BJ (cell line): ENCODE results near the gene HECTD3. TPM values are rescaled to one million over a fixed set of nuclear protein-coding genes. Genes with fewer than 3 reads are reported as not detected.

Experiments
- CTCF ChIA-PET: fragments of 350-600 bp; formaldehyde crosslinking; extraction: SDS; loops from one replicate; lab custom pipeline; 2021; ENCODE audit warnings: antibody characterized with exemption, inconsistent platforms; lab: Yijun Ruan, JAX
- POLR2A ChIA-PET: fragments of 300-600 bp; sonication (Branson Sonifier 250); formaldehyde crosslinking; extraction: SDS; loops from one replicate; lab custom pipeline; 2021; ENCODE audit warnings: antibody characterized with exemption; lab: Charles Lee
- DNase-seq: peaks from one replicate; pipeline ENCODE4 v3.0.0-alpha.2; 2011; ENCODE audit warnings: low read depth
- H3K27me3 ChIP-seq: 2 replicates; pipeline ENCODE4 v1.6.0; 2011; ENCODE audit warnings: low read length; ENCODE audit not compliant: control insufficient read depth, insufficient read depth
- H3K36me3 ChIP-seq: 2 replicates; pipeline ENCODE4 v1.5.1; 2011; ENCODE audit warnings: low read length; ENCODE audit not compliant: control insufficient read depth, insufficient read depth
- H3K4me3 ChIP-seq: 2 replicates; pipeline ENCODE4 v1.5.1; 2011; ENCODE audit warnings: low read depth, mild to moderate bottlenecking, control low read depth, low read length
- polyA plus RNA-seq: library from polyadenylated mRNA; depleted of rRNA; stranded (reverse); fragments of >200 nt; gene quantifications from 2 replicates; pipeline ENCODE4 v1.2.3, GENCODE V29; 2011
- TF ChIP-seq, protein P1 (sequence below): IDR thresholded peaks from 2 replicates; pipeline ENCODE4 v1.5.1; 2011; ENCODE audit warnings: low read depth, mild to moderate bottlenecking, control low read depth, inconsistent platforms, low read length, moderate library complexity; ENCODE audit not compliant: insufficient read depth

HECTD3 gene
- polyA plus RNA-seq, 1 experiment: 36.7 TPM

DNA sequence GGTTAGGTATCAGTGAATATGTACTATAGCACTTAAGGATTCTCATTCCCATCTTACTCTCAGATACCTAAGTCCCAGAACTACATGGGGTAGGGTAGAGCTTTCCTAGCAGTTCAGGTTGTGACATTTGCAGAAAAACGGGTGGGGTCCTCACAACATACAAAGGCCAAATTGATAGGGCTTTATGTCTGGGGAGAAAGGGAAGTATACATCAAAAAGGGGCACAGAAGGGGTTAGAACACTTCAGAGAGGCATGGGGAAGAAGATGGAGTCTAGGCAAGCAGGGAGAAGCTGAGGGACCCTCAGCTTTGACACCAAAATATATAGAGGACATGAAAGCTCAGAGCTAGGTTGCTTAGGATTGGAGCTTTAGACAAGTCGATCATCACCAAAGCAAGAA lies 4.6 kb upstream of the HECTD3 start:
- H3K36me3 ChIP-seq: peaks cover 5% of the 10 kb centered on the region
- no peak overlapping the region for H3K4me3 ChIP-seq
- no peaks in the 10 kb centered on the region for H3K27me3 ChIP-seq
- DNase-seq: no peak
- ChIA-PET CTCF (interaction anchor here (0.7 to 7.0 kb wide), 6 partner anchors 42 to 478 kb away, joined by 3 to 181 read pairs (median 3); partner anchors contain the start of gene TESK2), POLR2A (no interaction called here)
- TF ChIP-seq, protein P1, sequence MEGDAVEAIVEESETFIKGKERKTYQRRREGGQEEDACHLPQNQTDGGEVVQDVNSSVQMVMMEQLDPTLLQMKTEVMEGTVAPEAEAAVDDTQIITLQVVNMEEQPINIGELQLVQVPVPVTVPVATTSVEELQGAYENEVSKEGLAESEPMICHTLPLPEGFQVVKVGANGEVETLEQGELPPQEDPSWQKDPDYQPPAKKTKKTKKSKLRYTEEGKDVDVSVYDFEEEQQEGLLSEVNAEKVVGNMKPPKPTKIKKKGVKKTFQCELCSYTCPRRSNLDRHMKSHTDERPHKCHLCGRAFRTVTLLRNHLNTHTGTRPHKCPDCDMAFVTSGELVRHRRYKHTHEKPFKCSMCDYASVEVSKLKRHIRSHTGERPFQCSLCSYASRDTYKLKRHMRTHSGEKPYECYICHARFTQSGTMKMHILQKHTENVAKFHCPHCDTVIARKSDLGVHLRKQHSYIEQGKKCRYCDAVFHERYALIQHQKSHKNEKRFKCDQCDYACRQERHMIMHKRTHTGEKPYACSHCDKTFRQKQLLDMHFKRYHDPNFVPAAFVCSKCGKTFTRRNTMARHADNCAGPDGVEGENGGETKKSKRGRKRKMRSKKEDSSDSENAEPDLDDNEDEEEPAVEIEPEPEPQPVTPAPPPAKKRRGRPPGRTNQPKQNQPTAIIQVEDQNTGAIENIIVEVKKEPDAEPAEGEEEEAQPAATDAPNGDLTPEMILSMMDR: no peak

DNA sequence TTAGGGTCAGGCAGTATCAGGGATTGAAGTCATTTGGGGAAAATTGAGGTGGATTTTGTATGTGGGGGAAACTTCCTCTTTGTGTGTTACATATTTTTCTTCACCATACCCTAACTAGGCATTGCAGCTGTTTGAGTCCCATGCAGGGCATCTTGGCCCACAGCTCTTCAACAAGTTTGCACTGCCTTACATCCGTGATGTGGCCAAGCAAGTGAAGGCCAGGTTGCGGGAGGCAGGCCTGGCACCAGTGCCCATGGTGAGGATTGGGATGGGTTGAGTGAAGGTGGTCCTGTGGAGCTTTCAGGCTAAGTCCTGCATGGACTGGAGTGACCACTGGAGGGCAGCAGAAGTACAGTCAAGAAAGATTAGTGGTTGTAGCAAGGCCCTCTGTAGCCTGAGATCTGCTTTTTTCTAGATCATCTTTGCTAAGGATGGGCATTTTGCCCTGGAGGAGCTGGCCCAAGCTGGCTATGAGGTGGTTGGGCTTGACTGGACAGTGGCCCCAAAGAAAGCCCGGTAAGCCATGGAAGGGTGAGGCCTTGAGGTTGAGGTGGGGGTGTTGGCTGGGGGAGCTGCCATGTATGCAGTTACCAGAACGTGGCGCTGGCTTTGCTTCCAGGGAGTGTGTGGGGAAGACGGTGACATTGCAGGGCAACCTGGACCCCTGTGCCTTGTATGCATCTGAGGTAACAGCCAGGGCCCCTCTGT lies 3.4 kb upstream of the HECTD3 start:
- no peak for DNase-seq
- Histone ChIP-seq H3K27me3 (no peaks in the 10 kb centered on the region), H3K4me3 (no peak overlapping the region), H3K36me3 (peaks cover 5% of the 10 kb centered on the region)
- TF ChIP-seq, protein P1: peak; percentile 89
- POLR2A ChIA-PET: interaction anchor here (0.7 to 0.9 kb wide), 2 partner anchors 289 to 325 kb away, joined by 3 to 6 read pairs; partner anchors contain the start of gene TOE1
- CTCF ChIA-PET: interaction anchor here (0.6 to 5.4 kb wide), 47 partner anchors 8 to 555 kb away, joined by 3 to 154 read pairs (median 4); partner anchors contain the start of genes AKR1A1, BTBD19, DYNLT4 and EIF2B3

DNA sequence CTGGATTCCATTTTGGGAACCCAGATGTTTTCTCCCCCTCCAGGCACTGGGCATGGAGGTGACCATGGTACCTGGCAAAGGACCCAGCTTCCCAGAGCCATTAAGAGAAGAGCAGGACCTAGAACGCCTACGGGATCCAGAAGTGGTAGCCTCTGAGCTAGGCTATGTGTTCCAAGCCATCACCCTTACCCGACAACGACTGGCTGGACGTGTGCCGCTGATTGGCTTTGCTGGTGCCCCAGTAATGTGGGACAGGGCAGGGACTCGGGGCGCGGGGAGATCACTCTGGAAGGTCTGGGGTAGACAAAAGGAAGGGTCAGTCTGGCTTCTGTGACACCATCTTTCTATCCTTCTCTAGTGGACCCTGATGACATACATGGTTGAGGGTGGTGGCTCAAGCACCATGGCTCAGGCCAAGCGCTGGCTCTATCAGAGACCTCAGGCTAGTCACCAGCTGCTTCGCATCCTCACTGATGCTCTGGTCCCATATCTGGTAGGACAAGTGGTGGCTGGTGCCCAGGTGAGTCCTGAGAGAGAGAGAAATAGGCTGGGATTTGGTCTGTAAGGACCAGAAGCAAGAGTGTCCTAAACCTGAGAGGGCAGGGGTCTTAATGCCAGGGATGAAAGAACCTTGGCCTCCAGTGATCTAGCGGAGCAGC lies 2.6 kb upstream of the HECTD3 start:
- Histone ChIP-seq H3K27me3 (no peaks in the 10 kb centered on the region), H3K36me3 (peaks cover 9% of the 10 kb centered on the region), H3K4me3 (no peak overlapping the region)
- DNase-seq: no peak
- POLR2A ChIA-PET: interaction anchor here (0.7 to 2.5 kb wide), 2 partner anchors 290 to 326 kb away, joined by 6 to 12 read pairs; partner anchors contain the start of gene TOE1
- CTCF ChIA-PET: interaction anchor here (0.7 to 5.4 kb wide), 37 partner anchors 14 to 537 kb away, joined by 3 to 154 read pairs (median 5); partner anchors contain the start of genes AKR1A1, BEST4, BTBD19 and DYNLT4
- TF ChIP-seq, protein P1: no peak

DNA sequence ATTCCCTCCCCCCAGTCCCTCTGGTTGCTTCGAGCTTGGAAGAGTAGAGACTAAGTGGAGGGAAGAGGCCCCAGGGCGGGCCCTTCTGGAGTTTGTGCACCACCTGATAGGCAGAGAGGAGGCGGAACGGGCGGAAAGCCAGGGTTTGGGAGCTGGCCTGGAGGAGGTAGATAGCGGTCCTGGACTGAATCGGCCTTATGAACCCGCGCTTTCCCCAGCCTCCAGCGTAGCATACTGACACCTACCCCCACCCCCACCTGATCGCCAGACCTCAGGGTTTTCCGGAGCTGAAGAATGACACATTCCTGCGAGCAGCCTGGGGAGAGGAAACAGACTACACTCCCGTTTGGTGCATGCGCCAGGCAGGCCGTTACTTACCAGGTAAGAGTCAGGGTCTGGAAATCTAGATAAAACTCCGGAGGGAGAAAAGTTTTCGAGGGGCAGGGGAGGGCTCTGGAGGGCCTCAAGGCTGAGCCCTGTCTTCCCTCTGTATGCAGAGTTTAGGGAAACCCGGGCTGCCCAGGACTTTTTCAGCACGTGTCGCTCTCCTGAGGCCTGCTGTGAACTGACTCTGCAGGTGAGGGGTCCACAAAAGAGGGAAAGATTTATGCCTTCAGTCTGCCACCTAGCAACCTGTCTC lies 1.6 kb upstream of the HECTD3 start:
- TF ChIP-seq, protein P1: no peak
- DNase-seq: no peak
- Histone ChIP-seq H3K4me3 (peak overlapping the region; percentile 50), H3K27me3 (no peaks in the 10 kb centered on the region), H3K36me3 (peaks cover 17% of the 10 kb centered on the region)
- ChIA-PET POLR2A (interaction anchor here (0.6 to 2.5 kb wide), 4 partner anchors 10 to 327 kb away, joined by 3 to 12 read pairs (median 5); partner anchors contain the start of genes MUTYH and TOE1), CTCF (interaction anchor here (0.6 to 5.4 kb wide), 18 partner anchors 105 to 506 kb away, joined by 3 to 154 read pairs (median 6); partner anchors contain the start of genes BEST4, BTBD19, PLK3 and TESK2)
